Immature natural killer cell (primary cell): ENCODE results near the gene ADGRA3. TPM values are rescaled to one million over a fixed set of nuclear protein-coding genes. Genes with fewer than 3 reads are reported as not detected.

Source experiments
- DNase-seq, 3 donors: peaks; one replicate each; pipeline ENCODE4 v3.0.0; 2022; ENCODE audit warnings: mixed read lengths in 1 of 3
- H3K27ac Mint-ChIP-seq, 6 donors: one replicate each; pipeline ENCODE4 v1.8.0; 2020; ENCODE audit warnings: mixed read lengths in 6 of 6, mild to moderate bottlenecking in 5 of 6, inconsistent platforms in 4 of 6, moderate library complexity in 3 of 6
- H3K27me3 Mint-ChIP-seq, 3 donors: one replicate each; pipeline ENCODE4 v1.8.0; 2020 to 2021; ENCODE audit warnings: low read depth in 3 of 3, mild to moderate bottlenecking in 3 of 3, mixed read lengths in 3 of 3, moderate library complexity in 3 of 3, inconsistent platforms in 1 of 3
- H3K36me3 Mint-ChIP-seq, 3 donors: one replicate each; pipeline ENCODE4 v1.8.0; 2020; ENCODE audit warnings: mixed read lengths in 3 of 3, inconsistent platforms in 2 of 3, mild to moderate bottlenecking in 2 of 3
- H3K4me1 Mint-ChIP-seq, 2 donors: one replicate each; pipeline ENCODE4 v1.8.0; 2020; ENCODE audit warnings: inconsistent platforms in 2 of 2, mild to moderate bottlenecking in 2 of 2, mixed read lengths in 2 of 2, moderate library complexity in 1 of 2
- H3K4me3 Mint-ChIP-seq, 5 donors: one replicate each; pipeline ENCODE4 v1.8.0; 2020; ENCODE audit warnings: mild to moderate bottlenecking in 5 of 5, mixed read lengths in 5 of 5, inconsistent platforms in 3 of 5, moderate library complexity in 3 of 5
- H3K9me3 Mint-ChIP-seq, 6 donors: one replicate each; pipeline ENCODE4 v1.8.0; 2020; ENCODE audit warnings: mild to moderate bottlenecking in 6 of 6, mixed read lengths in 6 of 6, inconsistent platforms in 4 of 6, moderate library complexity in 3 of 6
- polyA plus RNA-seq, 3 donors: library from polyadenylated mRNA; unstranded; fragments of 300-500 nt; fragmentation: Illumina TruSeq; gene quantifications; one replicate each; pipeline ENCODE4 v1.2.3, GENCODE V29; 2021

ADGRA3 gene
- polyA plus RNA-seq, 3 donors from 2014 or later: 0.99 to 2.7 (median 2.1) TPM

- H3K4me3 Mint-ChIP-seq: no peak overlapping the region
- no peaks in the 10 kb centered on the region for H3K4me1 Mint-ChIP-seq
- peaks cover 0 to 5% (median 2%) of the 10 kb centered on the region in 3 donors for H3K27me3 Mint-ChIP-seq
- no peak for DNase-seq
- peaks cover 0 to 9% (median 3%) of the 10 kb centered on the region in 6 donors for H3K9me3 Mint-ChIP-seq
- H3K27ac Mint-ChIP-seq: no peak overlapping the region
- no peaks in the 10 kb centered on the region for H3K36me3 Mint-ChIP-seq
Measured at GRCh38 chr4:22338796-22339195, 177.1 kb downstream of the ADGRA3 start.

Other genes with a start within 250 kb of the ADGRA3 start
- gene GBA3, start 176.9 kb upstream of the ADGRA3 start, polyA plus RNA-seq: not detected